RWPE1 (cell line): ENCODE measurements around the gene UGCG.
"Not testable (repeated sequence)": the region's sequence is repeated elsewhere in the genome, so short reads cannot be mapped to it uniquely, and the experiment has no call there.

Experiments used
- CTCF ChIA-PET: fragments of 350-600 bp; sonication (Branson Sonifier 250); formaldehyde crosslinking; extraction: SDS; loops from one replicate; lab custom pipeline; 2021; lab: Yijun Ruan, JAX
- POLR2A ChIA-PET: fragments of 400-600 bp; formaldehyde crosslinking; extraction: SDS; loops from one replicate; lab custom pipeline; 2020; ENCODE audit warnings: antibody characterized with exemption; ENCODE audit not compliant: low non-redundant PET; lab: Yijun Ruan, JAX
- DNase-seq: peaks from one replicate; pipeline ENCODE4 v3.0.0; 2012; ENCODE audit warnings: low spot score
- H3K27ac ChIP-seq: fragments of 450-650 bp; 2 replicates; pipeline ENCODE4 v1.5.1; 2017
- TF ChIP-seq, protein P1 (sequence below): fragments of 450-650 bp; conservative IDR thresholded peaks from 2 replicates; pipeline ENCODE4 v1.5.1; 2017; ENCODE audit warnings: low read depth, mild to moderate bottlenecking

The UGCG gene

DNA sequence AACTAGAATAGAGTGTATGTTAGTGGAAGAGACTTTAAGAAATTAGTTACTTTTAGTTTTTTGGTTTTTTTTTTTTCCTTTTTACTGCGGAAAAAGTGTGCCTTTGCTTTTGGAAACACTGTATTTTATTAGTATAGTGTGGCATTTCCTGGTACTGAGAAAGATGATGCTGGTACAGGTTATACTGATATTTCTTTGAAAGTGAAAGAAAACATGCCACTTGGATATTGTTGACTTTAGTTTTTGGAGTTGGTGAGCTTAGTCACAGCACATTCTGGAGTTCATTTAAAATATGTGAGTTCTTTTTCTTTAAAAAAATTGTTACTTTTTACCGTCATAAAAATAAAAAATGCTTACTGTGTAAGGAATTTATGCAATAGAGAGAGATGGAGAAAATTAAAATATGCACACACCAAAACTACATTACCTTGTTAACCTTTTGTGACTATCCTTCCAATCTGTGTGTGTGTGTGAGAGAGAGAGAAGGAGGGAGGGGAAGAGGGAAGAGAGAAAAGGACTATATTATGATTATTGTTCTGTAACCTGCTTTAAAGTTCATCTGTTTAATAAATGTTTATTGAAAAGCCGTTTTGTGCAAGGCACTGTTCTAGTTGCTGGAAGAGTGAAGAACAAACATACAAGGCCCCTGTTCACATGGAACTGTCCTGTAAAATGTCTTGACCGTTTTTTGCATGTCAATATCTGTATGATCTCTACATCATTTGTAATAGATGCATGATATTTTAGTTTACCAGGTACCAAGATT lies 1.9 kb downstream of the UGCG start:
- ChIA-PET POLR2A (no interaction called here), CTCF (interaction anchor here (0.6 to 1.3 kb wide), 6 partner anchors 27 to 176 kb away, joined by 3 to 6 read pairs (median 3); no protein-coding TSS in a partner anchor)
- TF ChIP-seq, protein P1, sequence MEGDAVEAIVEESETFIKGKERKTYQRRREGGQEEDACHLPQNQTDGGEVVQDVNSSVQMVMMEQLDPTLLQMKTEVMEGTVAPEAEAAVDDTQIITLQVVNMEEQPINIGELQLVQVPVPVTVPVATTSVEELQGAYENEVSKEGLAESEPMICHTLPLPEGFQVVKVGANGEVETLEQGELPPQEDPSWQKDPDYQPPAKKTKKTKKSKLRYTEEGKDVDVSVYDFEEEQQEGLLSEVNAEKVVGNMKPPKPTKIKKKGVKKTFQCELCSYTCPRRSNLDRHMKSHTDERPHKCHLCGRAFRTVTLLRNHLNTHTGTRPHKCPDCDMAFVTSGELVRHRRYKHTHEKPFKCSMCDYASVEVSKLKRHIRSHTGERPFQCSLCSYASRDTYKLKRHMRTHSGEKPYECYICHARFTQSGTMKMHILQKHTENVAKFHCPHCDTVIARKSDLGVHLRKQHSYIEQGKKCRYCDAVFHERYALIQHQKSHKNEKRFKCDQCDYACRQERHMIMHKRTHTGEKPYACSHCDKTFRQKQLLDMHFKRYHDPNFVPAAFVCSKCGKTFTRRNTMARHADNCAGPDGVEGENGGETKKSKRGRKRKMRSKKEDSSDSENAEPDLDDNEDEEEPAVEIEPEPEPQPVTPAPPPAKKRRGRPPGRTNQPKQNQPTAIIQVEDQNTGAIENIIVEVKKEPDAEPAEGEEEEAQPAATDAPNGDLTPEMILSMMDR = no peak
- no peak overlapping the region for H3K27ac ChIP-seq
- no peak for DNase-seq

DNA sequence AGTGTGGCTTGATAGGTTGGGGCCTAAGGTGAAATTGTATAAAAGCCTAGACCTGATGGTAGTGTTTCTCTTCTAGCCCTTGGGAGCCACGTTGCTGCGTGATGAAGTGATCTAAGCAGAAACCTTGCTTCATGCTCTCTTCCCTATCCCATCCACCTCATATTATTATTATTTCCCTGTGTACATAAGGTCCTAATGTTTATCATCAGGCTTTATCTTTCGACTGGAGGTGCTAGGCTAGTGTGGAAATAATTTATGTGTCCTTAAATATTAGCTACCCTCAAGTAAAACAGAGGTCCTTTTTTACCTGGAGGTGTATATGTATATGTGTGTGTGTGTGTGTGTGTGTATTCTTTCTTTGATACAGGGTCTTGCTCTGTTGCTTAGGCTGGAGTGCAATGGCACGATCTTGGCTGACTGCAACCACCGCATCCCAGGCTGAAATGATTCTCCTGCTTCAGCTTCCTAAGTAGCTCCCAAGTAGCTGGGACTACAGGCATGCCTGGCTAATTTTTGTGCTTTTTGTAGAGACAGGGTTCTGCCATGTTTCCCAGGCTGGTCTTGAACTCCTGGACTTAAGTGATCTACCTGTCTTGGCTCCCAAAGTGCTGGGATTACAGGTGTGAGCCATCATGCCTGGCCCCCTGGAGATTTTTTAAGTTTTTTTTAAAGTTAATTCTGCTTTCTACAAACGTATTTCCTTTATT lies 3.7 kb downstream of the UGCG start:
- no peak overlapping the region for H3K27ac ChIP-seq
- CTCF ChIA-PET = interaction anchor here (0.6 to 1.1 kb wide), 2 partner anchors 174 to 872 kb away, joined by 3 to 9 read pairs; no protein-coding TSS in a partner anchor
- no peak for DNase-seq

DNA sequence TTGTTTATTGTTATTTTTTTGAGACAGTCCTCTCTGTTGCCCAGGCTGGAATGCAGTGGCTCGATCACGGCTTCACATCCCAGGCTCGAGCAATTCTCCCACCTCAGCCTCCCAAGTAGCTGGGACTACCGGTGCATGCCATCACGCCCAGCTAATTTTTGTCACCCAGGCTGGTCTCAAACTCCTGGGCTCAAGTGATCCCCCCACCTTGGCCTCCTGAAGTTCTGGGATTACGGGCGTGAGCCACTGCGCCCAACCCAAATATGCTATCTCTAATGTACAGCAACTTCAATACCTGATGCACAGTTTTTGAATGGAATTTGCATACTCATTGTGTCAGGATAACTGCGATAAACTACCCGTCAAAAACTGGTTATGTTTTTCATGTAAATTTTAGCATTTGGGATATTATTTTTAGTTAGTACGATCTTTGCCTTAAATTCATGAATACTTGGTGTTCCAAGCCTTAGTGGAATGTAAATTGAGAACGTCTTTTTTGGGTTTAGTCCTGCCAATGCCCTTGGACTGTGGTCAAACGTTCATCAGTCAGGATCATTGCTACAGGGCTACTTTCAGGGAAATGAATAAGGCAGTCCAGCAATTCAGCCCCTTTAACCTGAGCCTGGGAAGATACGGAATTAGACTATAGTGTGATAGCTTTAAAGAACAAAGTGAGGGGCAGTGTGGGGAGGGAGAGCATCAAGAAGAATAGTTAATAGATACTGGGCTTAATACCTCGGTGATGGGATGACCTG lies 4.4 kb downstream of the UGCG start:
- TF ChIP-seq, protein P1 = no peak
- POLR2A ChIA-PET = no interaction called here
- no peak overlapping the region for H3K27ac ChIP-seq
- no peak for DNase-seq
- CTCF ChIA-PET = interaction anchor here (0.5 to 1.9 kb wide), 2 partner anchors 15 to 167 kb away, joined by 4 to 9 read pairs; no protein-coding TSS in a partner anchor

More for the DNA sequence above, 3.7 kb downstream of the UGCG start:
- TF ChIP-seq, protein P1 = no peak
- POLR2A ChIA-PET = no interaction called here

DNA sequence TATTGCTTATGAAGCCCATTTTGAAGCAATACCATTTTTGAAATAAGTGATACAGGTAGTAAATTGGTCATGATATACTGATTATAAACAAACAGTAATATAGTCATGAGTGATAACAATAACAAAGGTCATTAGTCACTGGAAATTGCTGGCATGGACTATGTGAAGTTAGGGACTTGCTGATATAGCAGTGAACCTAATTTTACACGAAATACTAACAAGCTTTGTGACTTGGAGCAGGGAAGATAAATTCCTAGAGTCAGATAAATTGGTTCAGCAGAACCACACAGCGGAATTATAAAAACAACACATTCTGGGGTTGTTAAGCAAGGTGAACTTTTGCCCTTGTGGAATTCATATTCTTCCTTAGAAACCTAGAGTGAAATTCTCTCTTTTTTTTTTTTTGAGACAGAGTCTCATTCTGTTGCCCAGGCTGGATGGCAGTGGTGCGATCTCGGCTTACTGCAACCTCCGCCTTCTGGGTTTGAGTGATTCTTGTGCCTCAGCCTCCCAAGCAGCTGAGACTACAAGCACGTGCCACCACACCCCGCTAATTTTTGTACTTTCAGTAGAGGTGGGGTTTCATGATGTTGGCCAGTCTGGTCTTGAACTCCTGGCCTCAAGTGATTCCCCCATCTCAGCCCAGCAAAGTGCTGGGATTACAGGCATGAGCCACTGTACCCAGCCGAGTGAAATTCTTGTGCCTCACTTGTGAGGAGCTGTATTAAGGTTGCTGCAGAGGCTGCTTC lies 6.0 kb downstream of the UGCG start:
- POLR2A ChIA-PET = no interaction called here
- TF ChIP-seq, protein P1 = no peak
- CTCF ChIA-PET = interaction anchor here (0.6 to 1.9 kb wide), 4 partner anchors 13 to 143 kb away, joined by 3 to 9 read pairs (median 4); no protein-coding TSS in a partner anchor
- H3K27ac ChIP-seq = peak overlapping the region; percentile 21; the same call in 1 of the 2 replicates
- no peak for DNase-seq

DNA sequence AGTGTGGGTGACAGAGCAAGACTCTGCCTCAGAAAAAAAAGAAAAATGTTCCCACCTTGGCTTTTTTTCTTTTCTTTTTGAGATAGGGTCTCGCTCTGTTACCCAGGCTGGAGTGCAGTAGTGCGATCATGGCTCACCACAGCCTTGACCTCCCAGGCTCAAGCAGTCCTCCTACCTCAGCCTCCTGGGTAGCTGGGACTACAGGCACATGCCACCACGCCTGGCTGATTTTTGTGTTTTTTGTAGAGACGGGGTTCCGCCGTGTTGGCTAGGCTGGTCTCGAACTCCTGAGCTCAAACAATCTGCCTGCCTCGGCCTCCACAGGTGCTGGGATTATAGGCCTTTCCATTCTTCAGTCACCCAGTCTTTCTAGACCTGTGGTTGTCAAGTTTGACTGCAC lies 6.9 kb downstream of the UGCG start:
- CTCF ChIA-PET = interaction anchor here (1.1 kb wide), 1 partner anchor 144 kb away, joined by 3 read pairs; no protein-coding TSS in a partner anchor
- DNase-seq, POLR2A ChIA-PET: not testable (repeated sequence)
- H3K27ac ChIP-seq = peak overlapping the region; percentile 21

DNA sequence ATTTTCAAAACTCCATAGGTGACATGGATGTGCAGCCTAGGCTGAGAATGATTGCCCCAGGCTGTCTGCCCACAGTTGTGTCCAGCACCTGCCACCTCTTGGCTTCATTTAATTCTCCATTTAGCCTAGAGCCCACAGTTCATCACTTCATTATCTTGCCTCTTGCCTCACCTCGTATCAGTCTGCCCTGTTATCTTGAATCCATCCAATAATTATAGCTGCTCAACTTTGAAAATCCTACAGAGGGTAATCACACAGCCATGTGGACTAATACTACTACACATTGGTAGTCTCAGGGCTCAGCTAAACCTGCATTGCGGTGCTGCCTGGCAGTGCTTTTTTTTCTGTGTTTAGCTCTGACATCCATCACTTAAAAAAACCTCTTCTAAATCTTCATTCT lies 7.4 kb downstream of the UGCG start:
- ChIA-PET CTCF (interaction anchor here (1.1 kb wide), 1 partner anchor 144 kb away, joined by 3 read pairs; no protein-coding TSS in a partner anchor), POLR2A (no interaction called here)
- TF ChIP-seq, protein P1 = no peak

More for the DNA sequence above, 7.4 kb downstream of the UGCG start:
- H3K27ac ChIP-seq = no peak overlapping the region; the same call in 1 of the 2 replicates
- DNase-seq = no peak
